ENCODE results near the gene CFLAR.

The CFLAR gene

DNA sequence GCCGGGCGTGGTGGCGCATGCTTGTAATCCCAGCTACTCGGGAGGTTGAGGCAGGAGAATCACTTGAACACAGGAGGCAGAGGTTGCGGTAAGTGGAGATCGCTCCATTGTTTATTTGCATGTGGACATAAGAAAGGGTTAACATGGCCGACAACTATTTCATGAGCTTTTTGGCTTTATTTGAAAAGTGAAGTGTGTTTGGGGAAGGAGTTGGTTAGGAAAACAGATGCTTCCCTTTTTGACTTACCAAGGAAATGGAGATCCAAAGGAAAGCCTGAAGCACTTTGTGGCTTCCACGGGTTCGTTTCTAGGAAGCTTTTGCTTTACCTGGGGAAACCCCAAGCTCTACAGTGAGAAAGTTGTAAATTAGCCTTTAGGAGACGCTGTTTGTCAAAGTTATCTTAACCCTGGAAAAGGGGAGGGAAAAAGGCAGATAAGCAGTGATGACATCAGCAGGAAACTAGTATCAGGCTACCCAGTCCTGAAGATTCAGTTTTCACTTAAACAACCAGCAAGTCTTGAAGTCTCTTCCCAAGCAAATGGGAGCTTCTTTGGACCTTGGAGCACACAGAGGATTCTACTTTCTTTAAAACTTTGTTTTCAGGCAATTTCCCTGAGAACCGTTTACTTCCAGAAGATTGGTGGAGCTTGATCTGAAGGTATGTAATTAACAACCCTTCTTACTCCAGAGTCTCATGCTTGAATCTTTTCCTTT is 66.8 kb downstream of the CFLAR start, which contains the start of gene CASP10 (continued):
- TF ChIP-seq ZFHX2 (tag by site-specific recombination; conservative IDR thresholded peaks at IDR 0.05) (no peak), ZNF248 (tag by site-specific recombination; IDR thresholded peaks at IDR 0.05) (no peak), ZNF561 (tag by site-specific recombination; IDR thresholded peaks at IDR 0.05; ENCODE audit: borderline replicate concordance) (0 out of 2 replicates have a peak, but pooled peaks have one; percentile 22), KLF8 (tag by site-specific recombination; IDR thresholded peaks at IDR 0.05) (no peak), ZNF404 (tag by site-specific recombination; IDR thresholded peaks at IDR 0.05) (no peak), ZNF184 (tag by site-specific recombination; IDR thresholded peaks at IDR 0.05) (no peak), ZNF610 (tag by site-specific recombination; IDR thresholded peaks at IDR 0.05; ENCODE audit: borderline replicate concordance) (no peak), ZNF660 (tag by site-specific recombination; IDR thresholded peaks at IDR 0.05) (peak; percentile 24; the same call in 1 of the 2 replicates), ZNF155 (tag by site-specific recombination; IDR thresholded peaks at IDR 0.05) (no peak), ZNF366 (tag by site-specific recombination; conservative IDR thresholded peaks at IDR 0.05) (peak; percentile 57; the same call in 1 of the 2 replicates), ZNF654 (tag by site-specific recombination; IDR thresholded peaks at IDR 0.05; ENCODE audit: low read depth) (peak; percentile 78), ZNF148 (tag by site-specific recombination; IDR thresholded peaks at IDR 0.05; ENCODE audit: borderline replicate concordance) (no peak), ZEB2 (tag by site-specific recombination; IDR thresholded peaks at IDR 0.05) (peak; percentile 38; the same call in 1 of the 2 replicates), ZNF521 (tag by site-specific recombination; IDR thresholded peaks at IDR 0.05) (no peak), ZNF140 (tag by site-specific recombination; IDR thresholded peaks at IDR 0.05) (no peak), ZNF335 (tag by site-specific recombination; conservative IDR thresholded peaks at IDR 0.05) (peak; percentile 61), ZNF157 (tag by site-specific recombination; IDR thresholded peaks at IDR 0.05) (no peak), SP3 (tag by site-specific recombination; IDR thresholded peaks at IDR 0.05) (no peak), ZNF596 (tag by site-specific recombination; IDR thresholded peaks at IDR 0.05) (no peak), ZBTB21 (tag by site-specific recombination; IDR thresholded peaks at IDR 0.05) (0 out of 2 replicates have a peak, but pooled peaks have one; percentile 44), ZNF449 (tag by site-specific recombination; IDR thresholded peaks at IDR 0.05) (no peak), ZNF202 (tag by site-specific recombination; IDR thresholded peaks at IDR 0.05; ENCODE audit: borderline replicate concordance) (no peak), ZNF701 (tag by site-specific recombination; IDR thresholded peaks at IDR 0.05) (no peak), ZNF76 (tag by site-specific recombination; IDR thresholded peaks at IDR 0.05; ENCODE audit: borderline replicate concordance, low read depth) (no peak), ZNF121 (tag by site-specific recombination; IDR thresholded peaks at IDR 0.05) (no peak), ZNF792 (tag by site-specific recombination; IDR thresholded peaks at IDR 0.05) (no peak), ZNF658 (tag by site-specific recombination; IDR thresholded peaks at IDR 0.05) (no peak), ZFP69B (tag by site-specific recombination; IDR thresholded peaks at IDR 0.05) (no peak), HOXA7 (CRISPR knock-in tag; IDR thresholded peaks at IDR 0.05; ENCODE audit: borderline replicate concordance) (no peak)
- TF ChIP-seq, protein P1, sequence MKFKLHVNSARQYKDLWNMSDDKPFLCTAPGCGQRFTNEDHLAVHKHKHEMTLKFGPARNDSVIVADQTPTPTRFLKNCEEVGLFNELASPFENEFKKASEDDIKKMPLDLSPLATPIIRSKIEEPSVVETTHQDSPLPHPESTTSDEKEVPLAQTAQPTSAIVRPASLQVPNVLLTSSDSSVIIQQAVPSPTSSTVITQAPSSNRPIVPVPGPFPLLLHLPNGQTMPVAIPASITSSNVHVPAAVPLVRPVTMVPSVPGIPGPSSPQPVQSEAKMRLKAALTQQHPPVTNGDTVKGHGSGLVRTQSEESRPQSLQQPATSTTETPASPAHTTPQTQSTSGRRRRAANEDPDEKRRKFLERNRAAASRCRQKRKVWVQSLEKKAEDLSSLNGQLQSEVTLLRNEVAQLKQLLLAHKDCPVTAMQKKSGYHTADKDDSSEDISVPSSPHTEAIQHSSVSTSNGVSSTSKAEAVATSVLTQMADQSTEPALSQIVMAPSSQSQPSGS (tag by site-specific recombination; IDR thresholded peaks at IDR 0.05; ENCODE audit: low read depth), result peak; percentile 66
- TF ChIP-seq, protein P2, sequence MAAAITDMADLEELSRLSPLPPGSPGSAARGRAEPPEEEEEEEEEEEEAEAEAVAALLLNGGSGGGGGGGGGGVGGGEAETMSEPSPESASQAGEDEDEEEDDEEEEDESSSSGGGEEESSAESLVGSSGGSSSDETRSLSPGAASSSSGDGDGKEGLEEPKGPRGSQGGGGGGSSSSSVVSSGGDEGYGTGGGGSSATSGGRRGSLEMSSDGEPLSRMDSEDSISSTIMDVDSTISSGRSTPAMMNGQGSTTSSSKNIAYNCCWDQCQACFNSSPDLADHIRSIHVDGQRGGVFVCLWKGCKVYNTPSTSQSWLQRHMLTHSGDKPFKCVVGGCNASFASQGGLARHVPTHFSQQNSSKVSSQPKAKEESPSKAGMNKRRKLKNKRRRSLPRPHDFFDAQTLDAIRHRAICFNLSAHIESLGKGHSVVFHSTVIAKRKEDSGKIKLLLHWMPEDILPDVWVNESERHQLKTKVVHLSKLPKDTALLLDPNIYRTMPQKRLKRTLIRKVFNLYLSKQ (tag by site-specific recombination; IDR thresholded peaks at IDR 0.05; ENCODE audit: borderline replicate concordance), result no peak
- TF ChIP-seq, protein P3, sequence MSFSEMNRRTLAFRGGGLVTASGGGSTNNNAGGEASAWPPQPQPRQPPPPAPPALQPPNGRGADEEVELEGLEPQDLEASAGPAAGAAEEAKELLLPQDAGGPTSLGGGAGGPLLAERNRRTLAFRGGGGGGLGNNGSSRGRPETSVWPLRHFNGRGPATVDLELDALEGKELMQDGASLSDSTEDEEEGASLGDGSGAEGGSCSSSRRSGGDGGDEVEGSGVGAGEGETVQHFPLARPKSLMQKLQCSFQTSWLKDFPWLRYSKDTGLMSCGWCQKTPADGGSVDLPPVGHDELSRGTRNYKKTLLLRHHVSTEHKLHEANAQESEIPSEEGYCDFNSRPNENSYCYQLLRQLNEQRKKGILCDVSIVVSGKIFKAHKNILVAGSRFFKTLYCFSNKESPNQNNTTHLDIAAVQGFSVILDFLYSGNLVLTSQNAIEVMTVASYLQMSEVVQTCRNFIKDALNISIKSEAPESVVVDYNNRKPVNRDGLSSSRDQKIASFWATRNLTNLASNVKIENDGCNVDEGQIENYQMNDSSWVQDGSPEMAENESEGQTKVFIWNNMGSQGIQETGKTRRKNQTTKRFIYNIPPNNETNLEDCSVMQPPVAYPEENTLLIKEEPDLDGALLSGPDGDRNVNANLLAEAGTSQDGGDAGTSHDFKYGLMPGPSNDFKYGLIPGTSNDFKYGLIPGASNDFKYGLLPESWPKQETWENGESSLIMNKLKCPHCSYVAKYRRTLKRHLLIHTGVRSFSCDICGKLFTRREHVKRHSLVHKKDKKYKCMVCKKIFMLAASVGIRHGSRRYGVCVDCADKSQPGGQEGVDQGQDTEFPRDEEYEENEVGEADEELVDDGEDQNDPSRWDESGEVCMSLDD (tag by site-specific recombination; IDR thresholded peaks at IDR 0.05), result no peak

Measured in HEK293 (cell line).